ENCODE measurements around the gene KRTAP29-1. TPM values are rescaled to one million over a fixed set of nuclear protein-coding genes. Genes with fewer than 3 reads are reported as not detected.
"Not testable (repeated sequence)": the region's sequence is repeated elsewhere in the genome, so short reads cannot be mapped to it uniquely, and the experiment has no call there.

Gene KRTAP29-1, protein sequence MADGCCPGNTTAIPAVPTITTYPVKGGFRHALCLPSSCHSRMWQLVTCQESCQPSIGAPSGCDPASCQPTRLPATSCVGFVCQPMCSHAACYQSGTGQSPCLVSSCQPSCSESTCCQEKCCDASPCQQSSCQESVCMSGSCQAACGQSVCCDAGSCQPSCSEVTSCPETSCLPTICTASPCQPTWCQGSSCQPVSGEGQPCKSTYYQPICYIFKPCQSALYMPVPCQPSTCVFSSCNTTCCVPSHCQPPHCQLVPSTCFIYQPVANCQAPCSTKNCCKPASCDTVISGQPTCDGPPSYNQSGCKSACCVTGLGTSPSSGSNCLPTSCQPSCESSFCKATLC
- not detected in 2 replicates for total RNA-seq (2021)
- not detected for Bru-seq, nascent RNA
- BruChase-seq, experiment 1, labeled RNA remaining after a 2-hour chase: percentile 27 among the genes with signal in this experiment
- not detected for BruChase-seq, experiment 2, labeled RNA remaining after a 6-hour chase
- long read RNA-seq: 0 reads

DNA sequence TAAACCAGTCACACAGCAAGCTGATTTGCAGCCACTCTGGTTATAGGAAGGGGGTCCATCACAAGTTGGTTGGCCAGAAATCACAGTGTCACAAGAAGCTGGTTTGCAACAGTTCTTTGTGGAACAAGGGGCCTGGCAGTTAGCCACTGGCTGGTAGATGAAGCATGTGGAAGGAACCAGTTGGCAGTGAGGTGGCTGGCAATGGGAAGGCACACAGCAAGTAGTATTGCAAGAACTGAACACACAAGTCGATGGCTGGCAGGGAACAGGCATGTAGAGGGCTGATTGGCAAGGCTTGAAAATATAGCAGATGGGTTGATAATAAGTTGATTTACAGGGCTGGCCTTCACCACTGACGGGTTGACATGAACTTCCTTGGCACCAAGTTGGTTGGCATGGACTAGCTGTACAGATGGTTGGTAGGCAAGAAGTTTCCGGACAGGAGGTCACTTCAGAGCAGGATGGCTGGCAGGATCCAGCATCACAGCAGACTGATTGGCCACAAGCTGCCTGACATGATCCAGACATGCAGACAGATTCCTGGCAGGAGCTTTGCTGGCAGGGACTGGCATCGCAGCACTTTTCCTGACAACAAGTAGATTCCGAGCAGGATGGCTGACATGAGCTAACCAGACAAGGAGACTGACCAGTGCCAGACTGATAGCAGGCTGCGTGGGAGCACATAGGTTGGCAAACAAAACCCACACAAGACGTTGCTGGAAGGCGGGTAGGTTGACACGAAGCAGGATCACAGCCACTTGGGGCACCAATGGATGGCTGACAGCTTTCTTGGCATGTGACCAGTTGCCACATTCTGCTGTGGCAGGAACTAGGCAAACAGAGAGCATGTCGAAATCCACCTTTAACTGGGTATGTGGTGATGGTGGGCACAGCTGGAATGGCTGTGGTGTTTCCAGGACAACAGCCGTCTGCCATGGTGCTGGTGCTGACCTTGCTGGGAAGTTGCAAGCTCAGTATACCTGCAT is at the start of gene KRTAP29-1:
Gene KRTAP29-1, minus strand, starts transcription at position 936 of the 986 bp plus-strand sequence. Its CDS starts 0 bp downstream, at position 936.
- no peaks in the 10 kb centered on the region for H3K27me3 ChIP-seq (replicated peaks; ENCODE audit: insufficient read depth, low read depth, low read length, poor library complexity)
- no TSS peak for BruUV-seq (replicated peaks)
- no peaks in the 10 kb centered on the region for H3K36me3 ChIP-seq (ENCODE audit: insufficient read depth, low read length, poor library complexity, severe bottlenecking)
- intact Hi-C loops (cut with micrococcal nuclease; ENCODE audit: unreplicated experiment): no loop called here
- H3K9me3 ChIP-seq (ENCODE audit: low read depth, low read length, poor library complexity, severe bottlenecking): no peaks in the 10 kb centered on the region
- CTCF ChIA-PET: no interaction called here
- DNase-seq (ENCODE audit: low spot score): no peak
- TF ChIP-seq CTCF (conservative IDR thresholded peaks at IDR 0.05; ENCODE audit: low read depth, low read length) (no peak), EZH2 (IDR thresholded peaks at IDR 0.05; ENCODE audit: borderline replicate concordance, low read depth, low read length, poor library complexity, severe bottlenecking) (no peak)
- H3K27ac ChIP-seq (ENCODE audit: low read depth, low read length, poor library complexity, severe bottlenecking): no peak within 1 kb of the TSS
- no peaks in the 10 kb centered on the region for H3K4me1 ChIP-seq (ENCODE audit: insufficient read depth, low read length, poor library complexity, severe bottlenecking)
- H3K4me3 ChIP-seq (ENCODE audit: low read depth, low read length, poor library complexity, severe bottlenecking): no peak within 1 kb of the TSS
- POLR2A ChIA-PET (ENCODE audit: low non-redundant PET): no interaction called here

DNA sequence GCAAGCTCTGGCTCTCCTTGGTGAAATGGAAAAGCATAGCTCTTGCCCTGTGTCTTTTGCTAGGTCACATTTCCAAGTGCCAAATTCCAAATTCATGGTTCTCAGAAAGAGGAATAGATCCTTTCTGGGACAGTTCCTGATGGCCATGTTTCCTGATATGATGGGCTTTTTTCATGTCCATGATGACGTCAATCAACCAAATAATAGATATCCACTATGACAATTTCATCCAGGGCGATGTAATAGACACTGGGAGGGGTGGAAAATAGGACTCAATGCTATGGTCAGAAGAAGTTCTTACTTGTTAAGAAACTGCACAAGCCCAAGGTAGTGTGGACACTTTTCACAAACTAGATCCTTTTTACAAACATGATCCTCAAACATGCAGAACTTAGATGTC is 48.5 kb upstream of the KRTAP29-1 start:
- no TSS peak for BruUV-seq (replicated peaks)
- TF ChIP-seq CTCF (conservative IDR thresholded peaks at IDR 0.05; ENCODE audit: low read depth, low read length): no peak
- no peak for TF ChIP-seq EZH2 (IDR thresholded peaks at IDR 0.05; ENCODE audit: borderline replicate concordance, low read depth, low read length, poor library complexity, severe bottlenecking)
- H3K27ac ChIP-seq (ENCODE audit: low read depth, low read length, poor library complexity, severe bottlenecking): no peak overlapping the region
- no peaks in the 10 kb centered on the region for H3K9me3 ChIP-seq (ENCODE audit: low read depth, low read length, poor library complexity, severe bottlenecking)
- intact Hi-C loops (cut with micrococcal nuclease; ENCODE audit: unreplicated experiment): no loop called here
- H3K27me3 ChIP-seq (replicated peaks; ENCODE audit: insufficient read depth, low read depth, low read length, poor library complexity): no peaks in the 10 kb centered on the region
- no peaks in the 10 kb centered on the region for H3K4me1 ChIP-seq (ENCODE audit: insufficient read depth, low read length, poor library complexity, severe bottlenecking)
- no peaks in the 10 kb centered on the region for H3K36me3 ChIP-seq (ENCODE audit: insufficient read depth, low read length, poor library complexity, severe bottlenecking)
- POLR2A ChIA-PET (ENCODE audit: low non-redundant PET): no interaction called here
- no peak overlapping the region for H3K4me3 ChIP-seq (ENCODE audit: low read depth, low read length, poor library complexity, severe bottlenecking)
- CTCF ChIA-PET: no interaction called here
- no peak for DNase-seq (ENCODE audit: low spot score)

- POLR2A ChIA-PET (ENCODE audit: low non-redundant PET); BruUV-seq (replicated peaks); intact Hi-C loops (cut with micrococcal nuclease; ENCODE audit: unreplicated experiment); H3K36me3 ChIP-seq (ENCODE audit: insufficient read depth, low read length, poor library complexity, severe bottlenecking); H3K27ac ChIP-seq (ENCODE audit: low read depth, low read length, poor library complexity, severe bottlenecking); H3K4me1 ChIP-seq (ENCODE audit: insufficient read depth, low read length, poor library complexity, severe bottlenecking); DNase-seq (ENCODE audit: low spot score); H3K9me3 ChIP-seq (ENCODE audit: low read depth, low read length, poor library complexity, severe bottlenecking); H3K4me3 ChIP-seq (ENCODE audit: low read depth, low read length, poor library complexity, severe bottlenecking); CTCF ChIA-PET; H3K27me3 ChIP-seq (replicated peaks; ENCODE audit: insufficient read depth, low read depth, low read length, poor library complexity): not testable (repeated sequence)
Measured at GRCh38 chr17:41350381-41350878, 47.8 kb upstream of the KRTAP29-1 start, which contains the start of gene KRT33A. TSS of gene KRT33A (minus strand) at chr17:41350828. CDS start at chr17:41350767, 61 bp downstream.
